ENCODE measurements around the gene PAM.

The PAM gene

DNA sequence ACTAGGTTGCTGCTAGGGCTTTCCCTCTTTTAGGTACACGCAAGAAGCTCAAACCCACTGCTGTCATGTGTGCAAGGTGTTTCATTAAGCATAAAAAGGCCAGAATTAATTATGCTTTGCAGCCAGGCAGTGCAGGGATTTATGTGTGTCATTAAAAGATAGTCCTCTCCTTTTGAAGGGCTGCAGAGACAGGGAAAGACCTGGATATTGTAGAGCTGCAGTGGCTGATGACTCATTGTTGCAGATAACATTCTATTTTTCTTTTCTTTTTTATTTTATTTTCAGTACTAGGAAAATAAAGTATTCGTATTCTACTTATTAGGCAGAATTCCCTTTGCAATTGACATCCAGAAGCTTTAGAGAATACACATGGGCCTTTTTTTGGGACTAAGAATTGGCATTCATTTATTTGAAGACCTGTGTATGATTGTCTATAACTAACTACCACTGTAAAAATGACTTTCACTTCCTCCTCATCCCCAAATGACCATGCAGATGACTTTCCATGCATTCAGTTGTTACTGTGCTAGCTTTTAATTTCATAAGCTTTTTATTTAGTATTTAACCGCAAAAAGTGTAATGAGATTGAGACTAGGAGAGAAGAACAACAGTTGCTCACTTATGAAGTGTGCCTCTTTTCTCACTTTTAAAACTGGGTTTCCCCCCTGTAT lies 113.0 kb downstream of the PAM start:
- TF ChIP-seq, protein P1, sequence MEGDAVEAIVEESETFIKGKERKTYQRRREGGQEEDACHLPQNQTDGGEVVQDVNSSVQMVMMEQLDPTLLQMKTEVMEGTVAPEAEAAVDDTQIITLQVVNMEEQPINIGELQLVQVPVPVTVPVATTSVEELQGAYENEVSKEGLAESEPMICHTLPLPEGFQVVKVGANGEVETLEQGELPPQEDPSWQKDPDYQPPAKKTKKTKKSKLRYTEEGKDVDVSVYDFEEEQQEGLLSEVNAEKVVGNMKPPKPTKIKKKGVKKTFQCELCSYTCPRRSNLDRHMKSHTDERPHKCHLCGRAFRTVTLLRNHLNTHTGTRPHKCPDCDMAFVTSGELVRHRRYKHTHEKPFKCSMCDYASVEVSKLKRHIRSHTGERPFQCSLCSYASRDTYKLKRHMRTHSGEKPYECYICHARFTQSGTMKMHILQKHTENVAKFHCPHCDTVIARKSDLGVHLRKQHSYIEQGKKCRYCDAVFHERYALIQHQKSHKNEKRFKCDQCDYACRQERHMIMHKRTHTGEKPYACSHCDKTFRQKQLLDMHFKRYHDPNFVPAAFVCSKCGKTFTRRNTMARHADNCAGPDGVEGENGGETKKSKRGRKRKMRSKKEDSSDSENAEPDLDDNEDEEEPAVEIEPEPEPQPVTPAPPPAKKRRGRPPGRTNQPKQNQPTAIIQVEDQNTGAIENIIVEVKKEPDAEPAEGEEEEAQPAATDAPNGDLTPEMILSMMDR (IDR thresholded peaks at IDR 0.05; ENCODE audit: poor library complexity, severe bottlenecking) = no peak
- DNase-seq (ENCODE audit: low spot score) = no peak
- Histone ChIP-seq H3K36me3 (ENCODE audit: low read depth) (peaks cover 22% of the 10 kb centered on the region), H3K4me1 (ENCODE audit: insufficient read depth, poor library complexity, severe bottlenecking) (peaks cover 9% of the 10 kb centered on the region), H3K9me3 (ENCODE audit: severe bottlenecking) (no peaks in the 10 kb centered on the region), H3K27me3 (ENCODE audit: insufficient read depth, poor library complexity, severe bottlenecking) (no peaks in the 10 kb centered on the region), H3K27ac (ENCODE audit: poor library complexity, severe bottlenecking) (no peak overlapping the region), H3K4me3 (ENCODE audit: severe bottlenecking) (no peak overlapping the region)
- no peak for ATAC-seq (ENCODE audit: low read depth)

DNA sequence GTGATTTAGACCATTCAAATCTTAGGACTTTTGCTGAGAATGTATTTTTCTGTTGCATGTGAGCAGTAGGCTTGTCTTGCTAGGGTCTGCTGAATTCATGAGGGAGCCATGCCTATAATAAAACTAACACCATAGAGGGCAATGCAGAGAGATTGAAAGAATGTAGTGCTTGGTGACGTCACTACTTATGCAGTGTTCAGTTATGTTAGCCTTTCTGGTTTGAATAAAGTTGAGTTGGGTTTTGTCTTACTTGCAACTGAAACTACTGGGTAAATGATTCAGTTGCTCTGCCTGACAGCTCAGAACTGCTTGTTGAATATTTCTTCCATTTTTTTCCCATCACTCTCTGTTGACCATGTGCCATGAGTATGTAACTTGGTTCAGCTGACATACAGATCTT lies 114.1 kb downstream of the PAM start:
- Histone ChIP-seq H3K36me3 (ENCODE audit: low read depth) (peaks cover 22% of the 10 kb centered on the region), H3K27me3 (ENCODE audit: insufficient read depth, poor library complexity, severe bottlenecking) (no peaks in the 10 kb centered on the region), H3K9me3 (ENCODE audit: severe bottlenecking) (no peaks in the 10 kb centered on the region), H3K27ac (ENCODE audit: poor library complexity, severe bottlenecking) (no peak overlapping the region), H3K4me1 (ENCODE audit: insufficient read depth, poor library complexity, severe bottlenecking) (peaks cover 9% of the 10 kb centered on the region), H3K4me3 (ENCODE audit: severe bottlenecking) (no peak overlapping the region)
- DNase-seq (ENCODE audit: low spot score) (no peak), ATAC-seq (ENCODE audit: low read depth) (no peak)
- TF ChIP-seq, protein P1 (IDR thresholded peaks at IDR 0.05; ENCODE audit: poor library complexity, severe bottlenecking) = no peak

DNA sequence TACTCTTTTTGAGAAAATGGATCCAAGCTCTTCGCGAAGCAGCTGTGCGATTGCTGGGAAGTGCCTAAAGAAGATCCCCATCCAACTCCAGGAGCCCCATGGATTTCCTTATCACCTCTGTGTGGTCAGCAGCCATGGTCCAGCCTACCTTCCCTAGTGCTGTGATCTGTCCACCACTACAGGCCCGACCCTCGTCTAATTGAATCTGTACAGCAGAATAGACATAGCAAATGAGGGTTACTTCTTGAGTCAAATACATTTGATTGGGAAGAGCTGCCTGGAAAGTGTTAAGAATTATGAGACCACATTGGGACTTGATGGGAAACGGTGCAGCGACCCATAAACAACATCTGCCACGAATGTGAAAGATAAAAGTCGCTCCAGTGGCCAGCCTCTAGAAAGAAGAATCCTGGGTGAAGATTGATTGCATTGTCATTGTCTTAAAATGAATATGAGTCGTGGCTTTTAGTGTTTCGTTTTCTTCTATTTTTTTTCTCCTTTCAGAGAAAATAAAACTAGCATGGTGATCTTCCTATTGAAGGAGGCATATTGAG lies 118.4 kb downstream of the PAM start:
- Histone ChIP-seq H3K27me3 (ENCODE audit: insufficient read depth, poor library complexity, severe bottlenecking) (no peaks in the 10 kb centered on the region), H3K27ac (ENCODE audit: poor library complexity, severe bottlenecking) (no peak overlapping the region), H3K4me3 (ENCODE audit: severe bottlenecking) (no peak overlapping the region), H3K9me3 (ENCODE audit: severe bottlenecking) (no peaks in the 10 kb centered on the region), H3K36me3 (ENCODE audit: low read depth) (peaks cover 14% of the 10 kb centered on the region), H3K4me1 (ENCODE audit: insufficient read depth, poor library complexity, severe bottlenecking) (no peaks in the 10 kb centered on the region)
- DNase-seq (ENCODE audit: low spot score) (no peak), ATAC-seq (ENCODE audit: low read depth) (no peak)
- TF ChIP-seq, protein P1 (IDR thresholded peaks at IDR 0.05; ENCODE audit: poor library complexity, severe bottlenecking) = no peak

DNA sequence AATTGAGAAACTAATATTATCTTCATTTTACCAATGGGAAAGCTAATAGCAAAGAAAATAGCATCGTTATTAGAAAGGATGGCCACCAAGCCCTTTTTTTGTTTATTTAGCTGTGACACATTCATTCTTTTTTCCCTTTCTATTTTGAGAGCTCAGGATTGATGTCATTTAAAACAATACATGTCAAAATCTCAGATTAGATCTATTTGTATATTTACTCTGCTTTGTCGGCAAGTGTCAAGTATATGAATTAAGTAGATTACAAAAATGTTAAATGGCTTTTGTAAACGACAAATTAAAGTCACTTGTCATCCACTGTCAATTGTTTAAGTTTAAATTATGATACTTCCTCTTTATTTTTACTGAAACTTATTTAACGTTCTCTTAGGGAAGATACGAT lies 118.9 kb downstream of the PAM start:
- Histone ChIP-seq H3K27me3 (ENCODE audit: insufficient read depth, poor library complexity, severe bottlenecking) (no peaks in the 10 kb centered on the region), H3K4me1 (ENCODE audit: insufficient read depth, poor library complexity, severe bottlenecking) (no peaks in the 10 kb centered on the region), H3K27ac (ENCODE audit: poor library complexity, severe bottlenecking) (no peak overlapping the region), H3K9me3 (ENCODE audit: severe bottlenecking) (no peaks in the 10 kb centered on the region), H3K4me3 (ENCODE audit: severe bottlenecking) (no peak overlapping the region), H3K36me3 (ENCODE audit: low read depth) (peaks cover 8% of the 10 kb centered on the region; the same call in 1 of the 2 replicates)
- ATAC-seq (ENCODE audit: low read depth) = no peak
- DNase-seq (ENCODE audit: low spot score) = no peak
- TF ChIP-seq, protein P1 (IDR thresholded peaks at IDR 0.05; ENCODE audit: poor library complexity, severe bottlenecking) = no peak

DNA sequence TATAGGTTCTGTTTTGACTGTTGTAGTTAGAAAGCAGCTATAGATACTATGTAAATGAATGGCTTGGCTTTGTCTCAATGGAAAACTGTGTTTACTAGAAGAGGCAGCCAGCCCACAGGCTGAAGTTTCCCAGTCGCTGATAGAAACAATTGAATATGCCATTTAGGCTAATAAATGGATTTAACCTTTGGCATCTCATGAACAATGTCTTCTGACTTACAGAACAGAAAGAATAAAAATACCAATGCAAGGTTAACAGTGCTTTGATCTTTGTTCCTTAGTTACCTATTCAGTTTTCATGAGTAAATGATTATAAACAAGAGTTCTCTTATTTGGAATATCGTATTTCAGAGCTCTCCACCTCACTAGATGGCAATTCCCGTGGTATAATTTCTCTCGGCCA lies 120.6 kb downstream of the PAM start:
- Histone ChIP-seq H3K4me1 (ENCODE audit: insufficient read depth, poor library complexity, severe bottlenecking) (no peaks in the 10 kb centered on the region), H3K27me3 (ENCODE audit: insufficient read depth, poor library complexity, severe bottlenecking) (no peaks in the 10 kb centered on the region), H3K36me3 (ENCODE audit: low read depth) (peaks cover 5% of the 10 kb centered on the region; the same call in 1 of the 2 replicates), H3K4me3 (ENCODE audit: severe bottlenecking) (no peak overlapping the region), H3K9me3 (ENCODE audit: severe bottlenecking) (no peaks in the 10 kb centered on the region), H3K27ac (ENCODE audit: poor library complexity, severe bottlenecking) (no peak overlapping the region)
- TF ChIP-seq, protein P1 (IDR thresholded peaks at IDR 0.05; ENCODE audit: poor library complexity, severe bottlenecking) = no peak
- no peak for ATAC-seq (ENCODE audit: low read depth)
- DNase-seq (ENCODE audit: low spot score) = no peak
